Fibroblast of lung (primary cell): ENCODE results near the gene KCNG2.

ENCODE experiments used
- CTCF ChIP-seq, 2 donors: IDR thresholded peaks in 1 of 2; conservative IDR thresholded peaks in 1 of 2; 1 replicate in 1 of 2; 2 replicates in 1 of 2; pipeline ENCODE4 v1.5.1; 2011 to 2012; ENCODE audit warnings: low read length in 2 of 2, control low read depth in 1 of 2, inconsistent platforms in 1 of 2, low read depth in 1 of 2, mild to moderate bottlenecking in 1 of 2
- EZH2 ChIP-seq: IDR thresholded peaks from 2 replicates; pipeline ENCODE4 v1.5.1; 2012; ENCODE audit warnings: low read length, control low read depth, mild to moderate bottlenecking; ENCODE audit errors: missing control alignments

DNA sequence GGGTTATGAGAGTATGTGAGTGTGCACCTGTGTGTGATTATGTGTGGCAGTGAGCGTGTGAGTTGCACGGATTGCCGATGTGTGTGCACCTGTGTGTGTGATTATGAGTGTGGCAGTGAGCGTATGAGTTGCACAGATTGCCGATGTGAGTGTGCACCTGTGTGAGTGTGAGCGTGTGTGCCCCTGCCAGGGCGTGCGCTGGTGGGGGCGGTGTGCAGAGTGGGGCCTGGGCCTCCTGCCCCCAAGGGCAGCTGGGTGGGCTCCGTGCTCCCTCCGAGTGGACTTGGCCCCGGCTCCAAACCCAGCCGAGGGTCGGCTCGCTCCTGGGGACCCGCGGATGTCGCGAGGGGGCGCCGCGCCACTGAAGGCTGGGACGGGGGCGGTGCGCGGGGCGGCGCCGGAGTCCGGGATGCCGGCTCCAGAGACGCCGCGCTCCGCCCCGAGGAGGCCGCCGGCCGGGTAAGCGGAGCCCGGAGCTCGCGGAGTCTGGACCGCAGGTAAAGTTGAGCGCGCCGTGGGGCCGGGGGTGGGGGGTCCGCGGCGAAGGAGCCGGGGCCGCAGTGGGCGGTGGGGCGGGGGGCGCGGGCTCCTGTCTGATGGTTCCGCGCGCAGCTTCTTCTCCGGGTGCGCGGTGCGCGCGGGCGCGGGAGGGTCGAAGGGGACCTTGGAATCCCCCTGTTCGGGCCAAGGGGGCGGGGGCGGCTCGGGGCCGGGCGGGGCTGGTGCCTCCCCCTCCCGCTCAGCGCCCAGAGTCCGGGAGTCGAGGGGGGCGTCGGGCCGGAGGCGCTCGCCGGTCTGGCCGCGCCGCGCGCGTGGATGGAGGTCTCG lies at the start of gene KCNG2:
- TF ChIP-seq CTCF (conservative IDR thresholded peaks at IDR 0.05 in 1 of 2, IDR thresholded peaks at IDR 0.05 in 1 of 2; ENCODE audit: low read depth in 1 of 2, low read length in 2 of 2) (no peak), EZH2 (peak; percentile 93)
